Measurements from ENCODE around the gene PTPRH. TPM values are rescaled to one million over a fixed set of nuclear protein-coding genes. Genes with fewer than 3 reads are reported as not detected.

Gene PTPRH
- total RNA-seq, 1 experiment from 2014 or later, result 0.17 TPM

DNA sequence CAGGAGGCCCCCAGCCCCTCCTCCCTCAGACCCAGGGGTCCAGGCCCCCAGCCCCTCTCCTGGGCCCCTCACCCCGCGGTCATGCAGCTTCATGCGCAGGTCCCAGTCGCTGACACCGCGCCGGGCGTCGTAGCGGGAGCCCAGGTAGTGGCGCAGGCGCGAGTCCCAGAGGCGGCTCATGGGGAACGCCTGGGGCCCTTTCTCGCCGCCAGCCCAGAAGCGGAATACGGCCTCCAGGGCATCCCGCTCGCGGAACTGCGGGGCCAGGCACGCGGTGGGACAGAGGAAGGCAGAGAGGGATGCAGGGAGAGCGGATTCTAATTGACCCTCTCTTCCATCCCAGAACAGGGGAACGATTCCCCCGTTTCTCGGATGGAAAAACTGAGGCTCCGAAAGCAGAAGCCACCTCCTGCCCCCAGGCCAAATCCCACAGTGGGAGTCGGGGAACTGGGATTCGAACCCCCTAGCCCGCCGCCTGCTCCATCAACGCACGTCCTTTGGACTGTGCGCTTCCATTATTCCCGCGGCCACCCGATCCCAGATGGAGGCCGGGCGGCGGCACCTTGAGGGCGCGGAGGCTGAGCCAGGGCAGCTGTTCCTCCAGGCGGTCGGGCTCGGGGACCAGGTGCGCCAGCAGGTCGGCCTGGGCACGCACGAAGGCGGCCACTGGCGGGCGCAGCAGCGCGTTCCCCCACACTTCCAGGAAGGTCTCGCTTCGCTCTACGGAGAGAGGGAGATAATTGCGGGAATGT, 47.6 kb downstream of the PTPRH start:
- Histone ChIP-seq H3K9me3 (ENCODE audit: low read depth, low read length, poor library complexity, severe bottlenecking) (no peaks in the 10 kb centered on the region), H3K27me3 (replicated peaks; ENCODE audit: insufficient read depth, low read depth, low read length, poor library complexity) (peaks cover 10% of the 10 kb centered on the region), H3K4me3 (ENCODE audit: low read depth, low read length, poor library complexity, severe bottlenecking) (no peak overlapping the region), H3K27ac (ENCODE audit: low read depth, low read length, poor library complexity, severe bottlenecking) (no peak overlapping the region), H3K36me3 (ENCODE audit: insufficient read depth, low read length, poor library complexity, severe bottlenecking) (no peaks in the 10 kb centered on the region), H3K4me1 (ENCODE audit: insufficient read depth, low read length, poor library complexity, severe bottlenecking) (peaks cover 19% of the 10 kb centered on the region)
- CTCF ChIA-PET, result no interaction called here
- DNase-seq (ENCODE audit: low spot score), result no peak
- no TSS peak for BruUV-seq (replicated peaks)
- no peak for TF ChIP-seq EZH2 (IDR thresholded peaks at IDR 0.05; ENCODE audit: borderline replicate concordance, low read depth, low read length, poor library complexity, severe bottlenecking)
- TF ChIP-seq, protein P1, sequence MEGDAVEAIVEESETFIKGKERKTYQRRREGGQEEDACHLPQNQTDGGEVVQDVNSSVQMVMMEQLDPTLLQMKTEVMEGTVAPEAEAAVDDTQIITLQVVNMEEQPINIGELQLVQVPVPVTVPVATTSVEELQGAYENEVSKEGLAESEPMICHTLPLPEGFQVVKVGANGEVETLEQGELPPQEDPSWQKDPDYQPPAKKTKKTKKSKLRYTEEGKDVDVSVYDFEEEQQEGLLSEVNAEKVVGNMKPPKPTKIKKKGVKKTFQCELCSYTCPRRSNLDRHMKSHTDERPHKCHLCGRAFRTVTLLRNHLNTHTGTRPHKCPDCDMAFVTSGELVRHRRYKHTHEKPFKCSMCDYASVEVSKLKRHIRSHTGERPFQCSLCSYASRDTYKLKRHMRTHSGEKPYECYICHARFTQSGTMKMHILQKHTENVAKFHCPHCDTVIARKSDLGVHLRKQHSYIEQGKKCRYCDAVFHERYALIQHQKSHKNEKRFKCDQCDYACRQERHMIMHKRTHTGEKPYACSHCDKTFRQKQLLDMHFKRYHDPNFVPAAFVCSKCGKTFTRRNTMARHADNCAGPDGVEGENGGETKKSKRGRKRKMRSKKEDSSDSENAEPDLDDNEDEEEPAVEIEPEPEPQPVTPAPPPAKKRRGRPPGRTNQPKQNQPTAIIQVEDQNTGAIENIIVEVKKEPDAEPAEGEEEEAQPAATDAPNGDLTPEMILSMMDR (conservative IDR thresholded peaks at IDR 0.05; ENCODE audit: low read depth, low read length), result no peak
- POLR2A ChIA-PET (ENCODE audit: low non-redundant PET), result no interaction called here
- intact Hi-C loops (cut with micrococcal nuclease; ENCODE audit: unreplicated experiment), result no loop called here

DNA sequence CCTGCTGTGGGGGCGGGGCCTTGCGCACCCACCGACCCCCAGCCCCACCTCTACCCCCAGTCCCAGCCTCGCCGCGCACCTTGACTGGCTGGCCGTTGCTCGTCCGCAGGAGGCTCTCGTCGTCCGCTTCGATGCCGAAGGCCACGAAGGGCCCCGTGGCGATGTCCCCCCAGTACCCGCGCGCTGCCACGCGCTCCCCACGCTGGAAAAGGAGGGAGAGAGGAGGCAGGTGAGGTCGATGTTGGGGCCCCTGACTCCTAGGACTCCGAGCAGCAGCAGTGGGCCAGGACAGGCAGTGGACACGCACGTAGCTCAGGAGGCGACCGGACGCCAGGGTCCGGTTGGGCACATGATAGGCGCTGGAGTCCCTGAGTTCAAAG, 48.3 kb downstream of the PTPRH start:
- no peak for TF ChIP-seq EZH2 (IDR thresholded peaks at IDR 0.05; ENCODE audit: borderline replicate concordance, low read depth, low read length, poor library complexity, severe bottlenecking)
- TF ChIP-seq, protein P1 (conservative IDR thresholded peaks at IDR 0.05; ENCODE audit: low read depth, low read length), result no peak
- no peak for DNase-seq (ENCODE audit: low spot score)
- intact Hi-C loops (cut with micrococcal nuclease; ENCODE audit: unreplicated experiment), result no loop called here
- Histone ChIP-seq H3K4me3 (ENCODE audit: low read depth, low read length, poor library complexity, severe bottlenecking) (no peak overlapping the region), H3K36me3 (ENCODE audit: insufficient read depth, low read length, poor library complexity, severe bottlenecking) (no peaks in the 10 kb centered on the region), H3K27me3 (replicated peaks; ENCODE audit: insufficient read depth, low read depth, low read length, poor library complexity) (peaks cover 10% of the 10 kb centered on the region), H3K4me1 (ENCODE audit: insufficient read depth, low read length, poor library complexity, severe bottlenecking) (peaks cover 19% of the 10 kb centered on the region), H3K9me3 (ENCODE audit: low read depth, low read length, poor library complexity, severe bottlenecking) (no peaks in the 10 kb centered on the region), H3K27ac (ENCODE audit: low read depth, low read length, poor library complexity, severe bottlenecking) (no peak overlapping the region)
- POLR2A ChIA-PET (ENCODE audit: low non-redundant PET), result no interaction called here
- CTCF ChIA-PET, result interaction anchor here (0.5 to 2.3 kb wide), 5 partner anchors 15 to 445 kb away, joined by 3 to 20 read pairs (median 4); no protein-coding TSS in a partner anchor
- BruUV-seq (replicated peaks), result no TSS peak

DNA sequence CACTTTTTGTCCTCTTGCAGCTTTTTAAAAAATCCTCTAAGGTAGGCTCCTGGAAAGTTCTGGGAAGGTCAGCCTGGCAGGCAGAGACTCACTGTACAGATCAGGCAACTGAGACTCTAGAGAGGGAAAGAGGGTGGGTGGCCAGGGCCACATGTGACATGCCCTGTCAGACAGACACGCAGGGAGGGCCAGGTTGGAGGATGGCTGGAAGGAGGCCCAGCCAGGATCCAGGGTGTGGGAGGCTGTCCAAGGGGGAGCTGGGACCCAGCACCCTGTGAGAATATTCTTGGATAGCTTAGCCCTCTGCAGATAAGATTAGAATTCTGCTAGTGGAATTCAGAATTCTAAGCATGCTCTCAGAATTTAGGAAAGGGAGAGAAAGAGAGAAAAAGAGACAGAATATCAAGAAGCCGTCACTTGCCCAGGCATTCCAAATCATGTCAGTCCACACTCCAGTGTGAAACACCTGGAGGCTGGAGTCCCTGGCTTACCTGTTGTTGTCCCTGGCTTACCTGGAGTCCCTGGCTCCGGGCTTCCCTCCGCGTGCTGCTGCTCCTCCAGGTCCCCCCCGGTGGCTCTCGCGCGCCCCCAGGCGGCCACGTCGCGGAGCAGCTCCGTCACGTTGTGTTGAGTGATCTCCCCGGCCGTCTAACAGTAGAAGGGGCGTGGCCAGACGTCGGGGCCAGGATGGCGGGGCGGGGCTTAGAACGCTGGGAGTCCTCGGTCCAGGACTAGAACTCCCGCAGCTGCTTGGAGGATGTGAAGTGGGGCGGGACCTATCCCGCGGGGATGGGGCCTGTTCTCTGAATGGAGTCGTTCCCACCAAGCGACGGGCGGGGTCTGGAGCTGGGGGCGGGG, 48.9 kb downstream of the PTPRH start:
- no peaks in the 10 kb centered on the region for H3K36me3 ChIP-seq (ENCODE audit: insufficient read depth, low read length, poor library complexity, severe bottlenecking)
- POLR2A ChIA-PET (ENCODE audit: low non-redundant PET), result interaction anchor here (0.6 kb wide), 1 partner anchor 8 kb away, joined by 3 read pairs; no protein-coding TSS in a partner anchor
- H3K4me3 ChIP-seq (ENCODE audit: low read depth, low read length, poor library complexity, severe bottlenecking), result no peak overlapping the region
- no peak overlapping the region for H3K27ac ChIP-seq (ENCODE audit: low read depth, low read length, poor library complexity, severe bottlenecking)
- TF ChIP-seq, protein P1 (conservative IDR thresholded peaks at IDR 0.05; ENCODE audit: low read depth, low read length), result peak; percentile 99
- TF ChIP-seq EZH2 (IDR thresholded peaks at IDR 0.05; ENCODE audit: borderline replicate concordance, low read depth, low read length, poor library complexity, severe bottlenecking), result no peak
- intact Hi-C loops (cut with micrococcal nuclease; ENCODE audit: unreplicated experiment), result no loop called here
- no peaks in the 10 kb centered on the region for H3K9me3 ChIP-seq (ENCODE audit: low read depth, low read length, poor library complexity, severe bottlenecking)
- peaks cover 10% of the 10 kb centered on the region for H3K27me3 ChIP-seq (replicated peaks; ENCODE audit: insufficient read depth, low read depth, low read length, poor library complexity)
- CTCF ChIA-PET, result interaction anchor here (0.5 to 2.3 kb wide), 7 partner anchors 14 to 446 kb away, joined by 3 to 20 read pairs (median 4); no protein-coding TSS in a partner anchor
- no TSS peak for BruUV-seq (replicated peaks)
- DNase-seq (ENCODE audit: low spot score), result peak; percentile 98
- H3K4me1 ChIP-seq (ENCODE audit: insufficient read depth, low read length, poor library complexity, severe bottlenecking), result peaks cover 19% of the 10 kb centered on the region

Data from A673 (cell line).